GM21825 (cell line): Measurements from ENCODE around the gene MDM2.
"Not testable (repeated sequence)": the region's sequence is repeated elsewhere in the genome, so short reads cannot be mapped to it uniquely, and the experiment has no call there.

Source experiments
- ATAC-seq: cut with Tn5 transposase; IDR thresholded peaks from one replicate; pipeline ENCODE4 v1.9.1; 2021; ENCODE audit warnings: mild to moderate bottlenecking, moderate library complexity; ENCODE audit not compliant: unreplicated experiment

Gene MDM2

DNA sequence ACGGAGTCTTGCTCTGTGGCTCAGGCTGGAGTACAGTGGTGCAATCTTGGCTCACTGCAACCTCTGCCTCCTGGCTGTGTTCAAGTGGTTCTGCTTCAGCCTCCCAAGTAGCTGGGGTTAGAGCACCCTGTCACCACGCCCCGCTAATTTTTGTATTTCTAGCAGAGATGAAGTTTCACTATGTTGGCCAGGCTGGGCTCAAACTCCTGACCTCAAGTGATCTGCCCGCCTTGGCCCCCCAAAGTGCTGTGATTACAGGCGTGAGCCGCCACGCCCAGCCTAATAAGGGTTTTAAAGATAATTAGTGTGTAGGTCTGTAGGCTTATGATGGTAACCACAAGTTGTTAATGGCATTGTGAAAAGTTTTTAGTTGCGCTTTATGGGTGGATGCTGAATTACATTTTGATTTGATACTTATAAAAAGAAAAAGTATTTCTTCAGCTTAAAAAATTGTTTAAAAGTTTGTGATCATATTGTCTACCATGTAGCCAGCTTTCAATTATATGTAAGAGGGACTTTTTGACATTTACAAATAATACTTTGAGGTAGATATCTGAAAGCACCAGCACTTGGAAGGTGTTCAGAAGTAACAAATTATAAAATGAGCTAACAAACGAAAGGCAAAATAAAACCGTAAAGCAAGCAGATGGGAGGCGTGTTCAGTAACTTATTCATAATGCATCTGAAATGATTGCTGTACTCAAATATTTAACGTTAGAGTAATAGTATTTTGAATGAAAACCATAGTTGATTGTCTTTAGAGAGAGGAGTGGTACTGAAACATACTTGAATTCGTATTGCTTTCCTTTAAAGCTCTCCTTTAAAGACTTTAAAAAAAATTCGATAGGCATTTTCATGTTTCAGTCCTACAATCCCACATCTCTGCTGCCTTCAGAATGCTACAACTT is 37.1 kb downstream of the MDM2 start:
- no peak for ATAC-seq

GRCh38 chr12:68846811-68847210 is 38.8 kb downstream of the MDM2 start:
- no peak for ATAC-seq

DNA sequence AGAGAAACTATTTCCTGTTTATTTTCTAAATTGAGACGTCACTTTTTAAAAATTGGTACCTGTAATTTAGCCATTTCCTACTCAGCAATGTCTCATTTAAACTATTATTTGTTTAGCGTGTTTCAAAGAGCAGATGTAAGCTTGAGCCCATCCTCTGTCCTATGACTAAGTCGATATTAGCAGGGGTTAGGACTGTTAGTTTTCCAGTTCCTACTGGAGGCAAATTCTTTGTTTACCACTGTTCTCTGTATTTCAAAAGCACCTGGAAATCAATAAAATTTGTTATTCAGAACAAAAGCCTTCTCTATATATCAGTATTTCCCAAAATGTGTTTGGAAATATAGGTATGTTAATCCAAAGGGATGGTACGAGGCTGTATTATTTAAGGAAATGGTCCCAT is 42.4 kb downstream of the MDM2 start:
- no peak for ATAC-seq

DNA sequence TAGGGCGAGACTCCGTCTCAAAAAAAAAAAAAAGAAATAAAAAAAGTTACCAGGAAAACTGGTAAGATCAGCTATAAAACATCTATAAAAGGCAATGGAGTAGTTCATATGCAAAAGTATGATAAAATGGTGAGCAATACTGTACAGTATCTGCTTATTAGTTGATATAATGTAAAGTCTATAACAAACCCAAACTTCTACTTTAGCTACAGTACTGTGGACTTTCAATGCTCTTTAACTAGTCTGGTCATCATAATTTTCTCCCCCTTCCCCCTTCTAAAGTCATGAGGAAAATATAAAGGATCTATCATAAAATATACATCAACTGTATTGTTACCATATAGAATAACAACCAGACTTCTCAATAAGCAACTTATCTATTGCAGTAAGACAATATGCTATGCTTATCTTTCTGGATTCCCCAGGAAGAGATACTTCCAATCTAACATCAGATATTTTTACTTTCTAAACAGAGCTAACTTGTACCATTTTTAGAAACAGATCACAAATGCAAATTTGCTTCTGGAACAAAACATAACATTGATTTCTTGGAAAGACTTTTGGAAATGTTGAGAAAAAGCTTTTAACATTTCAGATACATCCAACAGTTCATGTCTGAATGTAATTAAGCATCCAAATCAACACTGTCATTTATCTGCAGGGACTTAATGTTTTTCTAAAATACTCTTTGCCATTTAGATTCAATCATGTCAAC is 43.8 kb downstream of the MDM2 start:
- no peak for ATAC-seq

GRCh38 chr12:68853396-68854077 is 45.6 kb downstream of the MDM2 start:
- no peak for ATAC-seq

DNA sequence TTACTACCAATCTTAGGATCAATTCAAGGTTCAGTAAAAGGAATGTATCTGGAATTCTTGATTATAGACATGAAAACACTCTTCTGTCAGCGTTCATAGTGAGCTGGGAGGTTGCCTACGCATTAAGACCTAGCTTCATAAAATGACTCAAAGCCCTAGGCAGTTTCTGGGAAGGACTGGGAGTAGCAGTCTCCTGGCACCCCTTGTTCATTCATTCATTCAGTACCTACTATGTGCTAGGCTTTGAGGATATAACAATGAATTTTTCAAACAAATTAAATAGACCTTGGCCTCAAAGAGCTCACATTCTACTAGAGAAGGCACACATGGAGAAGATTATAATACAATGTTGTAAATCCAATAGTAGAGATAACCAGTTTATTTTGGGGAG is 46.1 kb downstream of the MDM2 start:
- no peak for ATAC-seq

DNA sequence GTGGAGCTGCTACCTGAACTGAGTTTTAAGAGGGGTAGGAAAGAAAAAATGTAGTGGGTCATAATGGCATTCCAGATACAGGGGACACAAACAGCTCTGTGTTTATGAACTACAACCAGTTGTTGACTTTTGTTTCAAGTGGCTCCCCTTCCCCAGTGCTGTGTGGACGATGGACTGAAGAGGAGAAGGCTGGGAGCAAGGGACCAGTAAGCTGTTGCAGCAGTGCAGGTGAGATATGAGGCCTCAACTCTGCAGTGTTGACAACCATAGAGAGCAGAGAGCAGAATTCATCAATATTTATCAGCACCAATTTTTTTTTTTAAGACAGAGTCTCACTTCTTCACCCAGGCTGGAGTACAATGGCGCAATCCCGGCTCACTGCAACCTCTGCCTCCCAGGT is 46.6 kb downstream of the MDM2 start:
- ATAC-seq, result no peak

DNA sequence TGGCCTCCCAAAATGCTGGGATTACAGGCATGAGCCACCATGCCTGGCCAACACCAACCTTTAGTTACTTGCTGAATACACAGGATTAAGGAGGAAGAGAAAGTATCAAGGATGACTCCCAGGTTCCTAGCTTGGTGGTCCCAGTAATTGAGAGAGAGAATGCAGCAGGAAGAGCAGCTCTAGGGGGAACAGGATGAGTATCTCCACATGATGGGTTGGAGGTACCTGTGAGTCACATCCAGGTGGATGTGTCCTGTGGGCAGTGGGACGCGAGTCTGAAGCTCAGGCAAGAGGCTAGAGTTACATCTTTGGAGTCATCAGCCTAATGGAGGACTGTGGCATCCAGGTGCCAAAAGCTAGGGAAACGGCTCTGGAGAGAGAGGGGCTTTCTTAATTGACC is 47.1 kb downstream of the MDM2 start:
- ATAC-seq, result no peak

DNA sequence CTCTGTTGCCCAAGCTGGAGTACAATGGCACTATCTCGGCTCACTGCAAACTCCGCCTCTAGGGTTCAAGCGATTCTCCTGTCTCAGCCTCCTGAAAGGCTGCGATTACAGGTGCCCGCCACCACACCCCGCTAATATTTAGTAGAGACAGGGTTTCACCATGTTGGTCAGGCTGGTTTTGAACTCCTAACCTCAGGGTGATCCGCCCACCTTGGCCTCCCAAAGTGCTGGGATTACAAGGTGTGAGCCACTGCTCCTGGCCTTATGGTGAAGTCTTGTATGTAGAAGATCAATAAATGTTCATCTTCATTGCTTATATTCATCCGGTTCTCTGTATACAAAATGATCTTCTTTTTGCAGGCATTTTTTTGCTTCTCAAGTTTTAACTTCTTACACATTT is 47.8 kb downstream of the MDM2 start:
- no peak for ATAC-seq

- no peak for ATAC-seq
Measured at GRCh38 chr12:68856510-68856909, 48.5 kb downstream of the MDM2 start.

DNA sequence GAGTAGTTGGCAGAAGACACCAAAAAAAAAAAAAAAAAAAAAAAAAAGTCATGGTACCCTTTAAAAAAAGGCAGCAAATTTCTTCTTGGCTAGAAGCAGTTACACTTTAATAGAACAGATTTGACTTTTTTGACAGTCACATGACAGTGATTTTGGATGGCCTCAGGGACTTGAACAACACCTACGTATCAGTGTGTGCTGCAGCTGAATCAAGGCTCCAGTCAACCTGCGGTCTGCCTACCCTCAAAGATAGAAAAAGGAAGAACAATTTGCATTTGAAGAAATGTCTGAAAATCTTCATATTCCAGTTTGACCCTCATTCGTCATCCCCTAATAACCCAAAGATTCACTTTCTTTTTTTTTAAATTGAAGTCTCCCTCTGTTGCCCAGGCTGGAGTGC is 53.9 kb downstream of the MDM2 start:
- ATAC-seq, result no peak

DNA sequence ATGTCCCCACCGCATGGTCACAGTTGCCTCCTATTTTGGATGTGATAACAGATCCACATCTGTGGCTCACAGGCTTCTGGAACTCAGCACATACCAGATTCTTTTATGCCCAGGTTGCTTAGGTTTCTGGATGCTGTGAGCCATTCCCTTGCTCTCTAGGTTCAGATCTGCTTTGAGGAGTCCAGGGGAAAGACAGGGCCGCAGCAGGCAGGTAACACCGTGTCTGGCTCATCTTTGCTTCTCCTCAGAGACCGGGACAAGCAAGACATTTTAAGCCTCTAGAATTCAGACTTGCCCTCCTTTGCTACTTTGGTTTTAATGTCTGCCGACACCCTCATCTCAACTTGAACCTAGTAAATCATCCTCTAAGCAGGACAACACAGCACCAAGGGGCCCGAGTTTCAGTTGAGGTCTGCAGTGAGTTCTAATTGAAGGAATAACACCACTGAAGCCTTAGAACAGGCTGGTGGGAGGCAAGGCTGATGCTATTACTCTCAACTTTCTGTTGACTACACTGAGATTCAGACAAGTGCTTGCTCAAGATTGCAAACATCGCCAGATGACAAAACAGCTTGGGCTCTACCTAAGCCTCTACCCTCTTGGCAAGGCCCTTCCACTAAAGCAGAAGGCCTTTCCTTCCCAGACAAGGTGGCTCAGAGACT is 55.3 kb downstream of the MDM2 start:
- ATAC-seq, result no peak

DNA sequence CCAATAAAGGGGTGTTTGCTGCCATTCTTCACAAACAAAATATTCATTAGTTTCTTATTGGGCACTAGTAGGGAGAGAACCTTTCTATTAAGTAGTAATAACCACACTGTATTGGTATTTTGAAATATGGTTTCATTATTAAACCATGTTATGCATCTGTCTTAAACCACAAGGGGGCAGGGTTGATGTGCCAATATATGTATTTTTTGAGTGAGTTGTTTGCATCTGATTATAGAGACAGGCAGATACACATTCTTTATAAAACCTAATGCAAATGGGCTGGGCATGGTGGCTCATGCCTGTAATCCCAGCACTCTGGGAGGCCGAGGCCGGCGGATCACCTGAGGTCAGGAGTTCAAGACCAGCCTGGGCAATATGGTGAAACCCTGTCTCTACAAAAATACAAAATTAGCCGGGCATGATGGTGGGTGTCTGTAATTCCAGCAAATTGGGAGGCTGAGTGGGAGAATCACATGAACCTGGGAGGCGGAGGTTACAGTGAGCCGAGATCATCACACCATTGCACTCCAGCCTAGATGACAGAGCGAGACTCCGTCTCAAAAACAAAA is 56.0 kb downstream of the MDM2 start:
- not testable (repeated sequence) for ATAC-seq

GRCh38 chr12:68864604-68865003 is 56.6 kb downstream of the MDM2 start:
- no peak for ATAC-seq

DNA sequence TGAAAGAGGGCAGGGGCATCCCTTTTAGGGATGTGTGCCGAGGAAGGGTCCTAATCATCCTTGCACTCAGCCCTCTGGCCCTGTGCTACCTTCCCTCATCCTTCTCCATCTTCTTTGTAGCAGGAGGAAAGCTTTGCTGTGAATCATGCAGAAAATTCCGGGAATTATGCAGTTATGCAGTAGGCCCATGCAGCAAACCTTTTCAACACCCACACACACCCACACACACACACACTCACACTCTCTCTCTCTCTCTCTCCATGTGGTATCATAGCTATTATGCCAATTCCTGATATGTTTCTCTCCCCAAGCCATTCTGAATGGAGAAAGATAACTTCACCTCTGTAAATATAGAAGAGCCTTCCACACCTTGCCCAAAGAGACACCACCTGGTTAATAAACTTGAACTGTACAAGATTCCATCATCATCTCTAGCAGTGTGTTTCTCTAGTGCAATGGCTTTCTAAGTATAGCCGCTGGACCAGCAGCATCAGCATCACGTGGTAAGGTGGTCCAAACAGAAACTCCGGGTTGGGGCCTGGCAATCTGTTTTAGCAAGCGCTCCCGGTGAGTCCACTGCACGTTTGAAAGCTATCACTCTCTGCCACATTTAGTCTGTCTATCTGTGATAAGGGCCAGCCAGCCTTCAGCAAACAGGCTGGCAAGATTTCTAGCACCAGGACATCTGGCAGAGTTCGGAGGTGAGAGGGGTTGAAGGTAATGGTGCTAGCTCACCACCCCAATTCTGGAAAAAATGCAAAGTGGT is 57.6 kb downstream of the MDM2 start:
- ATAC-seq, result no peak

DNA sequence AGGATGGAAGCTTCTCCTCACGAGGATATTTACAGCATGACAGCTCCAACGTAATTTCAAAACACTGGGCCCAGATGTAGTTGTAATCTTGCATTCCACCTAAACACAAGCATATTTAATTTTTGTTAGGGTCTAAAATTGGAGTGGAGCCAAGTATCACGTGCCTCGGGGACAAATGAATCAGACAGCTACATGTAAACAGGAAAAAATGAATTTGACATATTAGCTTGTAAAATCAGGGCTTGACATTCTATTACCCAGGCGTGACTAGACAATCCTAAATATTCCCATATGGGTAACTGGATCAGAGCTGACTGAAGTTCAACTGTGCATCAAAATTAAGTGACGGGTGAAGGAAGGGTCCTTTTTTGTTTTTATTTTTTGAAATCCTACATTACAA is 59.0 kb downstream of the MDM2 start:
- no peak for ATAC-seq

DNA sequence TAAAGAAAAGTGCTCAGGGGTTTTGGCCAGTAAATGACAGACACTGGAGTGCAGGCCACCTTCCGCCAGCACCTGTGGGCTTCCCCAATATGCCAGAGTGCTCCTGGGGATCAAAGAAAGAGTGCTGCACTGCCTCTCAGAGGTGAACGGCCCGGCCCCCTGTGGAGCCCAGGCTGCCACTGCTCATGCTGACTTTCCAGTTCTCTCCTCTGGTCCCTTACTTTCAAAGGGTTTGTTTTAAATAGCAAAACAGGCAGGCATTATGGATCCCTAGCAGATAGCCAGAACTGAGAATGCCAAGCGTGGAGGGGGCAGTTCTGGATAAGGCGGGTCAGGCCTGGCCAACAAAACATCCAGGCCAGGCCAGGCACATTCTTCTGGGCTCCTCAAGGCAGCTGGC is 59.6 kb downstream of the MDM2 start:
- no peak for ATAC-seq

- no peak for ATAC-seq
Measured at GRCh38 chr12:68868043-68868790, 60.2 kb downstream of the MDM2 start.

GRCh38 chr12:68870011-68870410 is 62.0 kb downstream of the MDM2 start:
- ATAC-seq, result no peak
